ENCODE results near the gene RPS23. TPM values are rescaled to one million over a fixed set of nuclear protein-coding genes. Genes with fewer than 3 reads are reported as not detected.

Gene RPS23
- total RNA-seq, 1 experiment from 2014 or later = 2,206 TPM

DNA sequence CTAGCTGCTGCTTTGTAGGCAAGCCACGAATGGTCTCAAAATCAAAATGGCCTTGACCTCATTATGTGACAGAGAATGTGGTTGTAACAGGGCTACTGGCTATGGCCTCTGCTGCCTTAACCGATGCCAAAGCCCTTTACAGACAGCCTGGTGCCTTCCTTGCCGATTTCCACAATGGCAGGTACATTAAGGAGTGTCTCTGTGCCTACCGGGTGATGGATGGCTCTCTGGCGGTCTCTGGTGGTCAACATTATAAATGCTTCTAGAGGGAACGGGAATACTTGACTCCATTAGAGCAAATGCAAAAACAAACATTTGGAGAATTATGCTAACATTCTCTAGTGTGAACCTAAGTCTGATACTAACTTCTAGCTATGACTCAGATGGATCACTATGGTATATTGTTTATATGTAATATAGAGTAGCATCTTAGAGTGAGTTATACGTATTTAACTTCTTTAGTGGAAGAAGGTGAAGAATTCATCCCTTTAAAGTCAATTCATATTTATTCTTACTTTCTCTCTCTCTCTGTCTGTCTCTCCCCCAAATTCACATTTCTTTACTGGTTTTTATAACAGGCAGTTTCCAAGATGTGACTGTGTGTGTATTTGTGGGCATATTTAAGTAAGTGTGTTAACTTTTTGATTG lies 52.5 kb downstream of the RPS23 start:
- TF ChIP-seq SRF (IDR thresholded peaks at IDR 0.05; ENCODE audit: low read depth) (no peak), RAD21 (IDR thresholded peaks at IDR 0.05; ENCODE audit: low read depth) (peak; percentile 87), CBX3 (IDR thresholded peaks at IDR 0.05; ENCODE audit: low read depth) (peak; percentile 57; the same call in 1 of the 2 replicates), YY1 (IDR thresholded peaks at IDR 0.05; ENCODE audit: extremely low read depth, insufficient replicate concordance, low read depth, low read length) (peak; percentile 41), EGR1 (IDR thresholded peaks at IDR 0.05; ENCODE audit: low read depth) (no peak), ZFX (IDR thresholded peaks at IDR 0.05) (no peak), JUND (IDR thresholded peaks at IDR 0.05) (no peak)
- TF ChIP-seq, protein P1, sequence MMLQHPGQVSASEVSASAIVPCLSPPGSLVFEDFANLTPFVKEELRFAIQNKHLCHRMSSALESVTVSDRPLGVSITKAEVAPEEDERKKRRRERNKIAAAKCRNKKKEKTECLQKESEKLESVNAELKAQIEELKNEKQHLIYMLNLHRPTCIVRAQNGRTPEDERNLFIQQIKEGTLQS (IDR thresholded peaks at IDR 0.05) = no peak
- TF ChIP-seq, protein P2, sequence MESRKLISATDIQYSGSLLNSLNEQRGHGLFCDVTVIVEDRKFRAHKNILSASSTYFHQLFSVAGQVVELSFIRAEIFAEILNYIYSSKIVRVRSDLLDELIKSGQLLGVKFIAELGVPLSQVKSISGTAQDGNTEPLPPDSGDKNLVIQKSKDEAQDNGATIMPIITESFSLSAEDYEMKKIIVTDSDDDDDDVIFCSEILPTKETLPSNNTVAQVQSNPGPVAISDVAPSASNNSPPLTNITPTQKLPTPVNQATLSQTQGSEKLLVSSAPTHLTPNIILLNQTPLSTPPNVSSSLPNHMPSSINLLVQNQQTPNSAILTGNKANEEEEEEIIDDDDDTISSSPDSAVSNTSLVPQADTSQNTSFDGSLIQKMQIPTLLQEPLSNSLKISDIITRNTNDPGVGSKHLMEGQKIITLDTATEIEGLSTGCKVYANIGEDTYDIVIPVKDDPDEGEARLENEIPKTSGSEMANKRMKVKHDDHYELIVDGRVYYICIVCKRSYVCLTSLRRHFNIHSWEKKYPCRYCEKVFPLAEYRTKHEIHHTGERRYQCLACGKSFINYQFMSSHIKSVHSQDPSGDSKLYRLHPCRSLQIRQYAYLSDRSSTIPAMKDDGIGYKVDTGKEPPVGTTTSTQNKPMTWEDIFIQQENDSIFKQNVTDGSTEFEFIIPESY (IDR thresholded peaks at IDR 0.05; ENCODE audit: extremely low read depth, insufficient replicate concordance, low read length) = no peak
- TF ChIP-seq, protein P3, sequence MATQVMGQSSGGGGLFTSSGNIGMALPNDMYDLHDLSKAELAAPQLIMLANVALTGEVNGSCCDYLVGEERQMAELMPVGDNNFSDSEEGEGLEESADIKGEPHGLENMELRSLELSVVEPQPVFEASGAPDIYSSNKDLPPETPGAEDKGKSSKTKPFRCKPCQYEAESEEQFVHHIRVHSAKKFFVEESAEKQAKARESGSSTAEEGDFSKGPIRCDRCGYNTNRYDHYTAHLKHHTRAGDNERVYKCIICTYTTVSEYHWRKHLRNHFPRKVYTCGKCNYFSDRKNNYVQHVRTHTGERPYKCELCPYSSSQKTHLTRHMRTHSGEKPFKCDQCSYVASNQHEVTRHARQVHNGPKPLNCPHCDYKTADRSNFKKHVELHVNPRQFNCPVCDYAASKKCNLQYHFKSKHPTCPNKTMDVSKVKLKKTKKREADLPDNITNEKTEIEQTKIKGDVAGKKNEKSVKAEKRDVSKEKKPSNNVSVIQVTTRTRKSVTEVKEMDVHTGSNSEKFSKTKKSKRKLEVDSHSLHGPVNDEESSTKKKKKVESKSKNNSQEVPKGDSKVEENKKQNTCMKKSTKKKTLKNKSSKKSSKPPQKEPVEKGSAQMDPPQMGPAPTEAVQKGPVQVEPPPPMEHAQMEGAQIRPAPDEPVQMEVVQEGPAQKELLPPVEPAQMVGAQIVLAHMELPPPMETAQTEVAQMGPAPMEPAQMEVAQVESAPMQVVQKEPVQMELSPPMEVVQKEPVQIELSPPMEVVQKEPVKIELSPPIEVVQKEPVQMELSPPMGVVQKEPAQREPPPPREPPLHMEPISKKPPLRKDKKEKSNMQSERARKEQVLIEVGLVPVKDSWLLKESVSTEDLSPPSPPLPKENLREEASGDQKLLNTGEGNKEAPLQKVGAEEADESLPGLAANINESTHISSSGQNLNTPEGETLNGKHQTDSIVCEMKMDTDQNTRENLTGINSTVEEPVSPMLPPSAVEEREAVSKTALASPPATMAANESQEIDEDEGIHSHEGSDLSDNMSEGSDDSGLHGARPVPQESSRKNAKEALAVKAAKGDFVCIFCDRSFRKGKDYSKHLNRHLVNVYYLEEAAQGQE (IDR thresholded peaks at IDR 0.05; ENCODE audit: low read depth) = no peak
- TF ChIP-seq, protein P4, sequence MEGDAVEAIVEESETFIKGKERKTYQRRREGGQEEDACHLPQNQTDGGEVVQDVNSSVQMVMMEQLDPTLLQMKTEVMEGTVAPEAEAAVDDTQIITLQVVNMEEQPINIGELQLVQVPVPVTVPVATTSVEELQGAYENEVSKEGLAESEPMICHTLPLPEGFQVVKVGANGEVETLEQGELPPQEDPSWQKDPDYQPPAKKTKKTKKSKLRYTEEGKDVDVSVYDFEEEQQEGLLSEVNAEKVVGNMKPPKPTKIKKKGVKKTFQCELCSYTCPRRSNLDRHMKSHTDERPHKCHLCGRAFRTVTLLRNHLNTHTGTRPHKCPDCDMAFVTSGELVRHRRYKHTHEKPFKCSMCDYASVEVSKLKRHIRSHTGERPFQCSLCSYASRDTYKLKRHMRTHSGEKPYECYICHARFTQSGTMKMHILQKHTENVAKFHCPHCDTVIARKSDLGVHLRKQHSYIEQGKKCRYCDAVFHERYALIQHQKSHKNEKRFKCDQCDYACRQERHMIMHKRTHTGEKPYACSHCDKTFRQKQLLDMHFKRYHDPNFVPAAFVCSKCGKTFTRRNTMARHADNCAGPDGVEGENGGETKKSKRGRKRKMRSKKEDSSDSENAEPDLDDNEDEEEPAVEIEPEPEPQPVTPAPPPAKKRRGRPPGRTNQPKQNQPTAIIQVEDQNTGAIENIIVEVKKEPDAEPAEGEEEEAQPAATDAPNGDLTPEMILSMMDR (IDR thresholded peaks at IDR 0.05 in 2 of 3, conservative IDR thresholded peaks at IDR 0.05 in 1 of 3; ENCODE audit: borderline replicate concordance in 1 of 3, insufficient read depth in 1 of 3, low read depth in 2 of 3, low read length in 2 of 3) = peak; percentile 64 to 92 (median 79); a peak in 5 of 6 replicates
- no TSS peak for BruUV-seq (replicated peaks)
- no peaks in the 10 kb centered on the region for H3K9me2 ChIP-seq (ENCODE audit: insufficient read depth)
- RAD21 ChIA-PET (ENCODE audit: low non-redundant PET in 1 of 2, low total read pairs in 2 of 2, uncharacterized antibody in 2 of 2, unreplicated experiment in 2 of 2) = no interaction called here
- no peak overlapping the region for H3K27ac ChIP-seq (ENCODE audit: low read depth, low read length)
- peak; percentile 46 for DNase-seq (ENCODE audit: low read depth, low spot score)
- H3K9ac ChIP-seq (ENCODE audit: low read length) = no peak overlapping the region
- no peak overlapping the region for H3K4me2 ChIP-seq (ENCODE audit: low read length)
- H3K36me3 ChIP-seq (ENCODE audit: control insufficient read depth in 1 of 2, insufficient read depth in 2 of 2, low read length in 2 of 2) = no peaks in the 10 kb centered on the region
- no peaks in the 10 kb centered on the region for H3K79me2 ChIP-seq (ENCODE audit: insufficient read depth, low read length)
- no peaks in the 10 kb centered on the region for H3K27me3 ChIP-seq (ENCODE audit: insufficient read depth, low read length)
- no peaks in the 10 kb centered on the region for H4K20me1 ChIP-seq (ENCODE audit: insufficient read depth)
- POLR2A ChIA-PET = no interaction called here
- CTCF ChIA-PET = interaction anchor here (0.6 to 2.3 kb wide), 4 partner anchors 60 to 800 kb away, joined by 3 to 7 read pairs (median 4); no protein-coding TSS in a partner anchor
- no peak overlapping the region for H2AFZ ChIP-seq (ENCODE audit: low read depth, low read length, poor library complexity, severe bottlenecking)
- ATAC-seq = peak; percentile 97
- H3K9me3 ChIP-seq (ENCODE audit: control insufficient read depth in 1 of 2, insufficient read depth in 1 of 2, low read depth in 1 of 2, low read length in 2 of 2) = no peaks in the 10 kb centered on the region
- H3K4me3 ChIP-seq (replicated peaks in 1 of 2; ENCODE audit: low read depth in 1 of 2, low read length in 2 of 2) = no peak overlapping the region
- no peaks in the 10 kb centered on the region for H3K4me1 ChIP-seq (ENCODE audit: control insufficient read depth in 1 of 2, insufficient read depth in 2 of 2, low read length in 2 of 2)
- intact Hi-C loops (cut with micrococcal nuclease) = loop anchor here (1.0 to 2.0 kb wide), 4 partner anchors 51 to 801 kb away; no protein-coding TSS in a partner anchor
